Stimulated activated memory B cell treated with anti-CD40 and anti-IgM and Interleukin-4, amounts not matched to agents 10 μg/mL and 1 μg/mL and 100 μg/mL, for 72 hours (primary cell): ENCODE results near the gene MDFIC.

Experiments
- ATAC-seq: fragments of 150-1000 bp; cut with Tn5 transposase; 2 replicates; pipeline ENCODE4 v1.10.0; 2021
- H3K27ac Mint-ChIP-seq: one replicate; pipeline ENCODE4 v1.8.0; 2022; ENCODE audit warnings: mild to moderate bottlenecking, mixed read lengths
- H3K27me3 Mint-ChIP-seq: one replicate; pipeline ENCODE4 v1.8.0; 2022; ENCODE audit warnings: mixed read lengths
- H3K36me3 Mint-ChIP-seq: one replicate; pipeline ENCODE4 v1.8.0; 2022; ENCODE audit warnings: mixed read lengths
- H3K4me1 Mint-ChIP-seq: one replicate; pipeline ENCODE4 v1.8.0; 2022; ENCODE audit warnings: mixed read lengths
- H3K4me3 Mint-ChIP-seq: one replicate; pipeline ENCODE4 v1.8.0; 2022; ENCODE audit warnings: mild to moderate bottlenecking, moderate library complexity, mixed read lengths
- H3K9me3 Mint-ChIP-seq: one replicate; pipeline ENCODE4 v1.8.0; 2022; ENCODE audit warnings: mixed read lengths

The MDFIC gene

GRCh38 chr7:115047958-115048720 lies 126.2 kb downstream of the MDFIC start:
- H3K27me3 Mint-ChIP-seq, result peaks cover 19% of the 10 kb centered on the region
- no peak overlapping the region for H3K27ac Mint-ChIP-seq
- no peak overlapping the region for H3K4me3 Mint-ChIP-seq
- peaks cover 5% of the 10 kb centered on the region for H3K36me3 Mint-ChIP-seq
- no peaks in the 10 kb centered on the region for H3K9me3 Mint-ChIP-seq
- no peak for ATAC-seq
- H3K4me1 Mint-ChIP-seq, result no peaks in the 10 kb centered on the region

GRCh38 chr7:115052706-115053105 lies 130.8 kb downstream of the MDFIC start:
- peaks cover 9% of the 10 kb centered on the region for H3K27me3 Mint-ChIP-seq
- peaks cover 5% of the 10 kb centered on the region for H3K36me3 Mint-ChIP-seq
- no peaks in the 10 kb centered on the region for H3K4me1 Mint-ChIP-seq
- no peak overlapping the region for H3K4me3 Mint-ChIP-seq
- no peak for ATAC-seq
- H3K27ac Mint-ChIP-seq, result no peak overlapping the region
- no peaks in the 10 kb centered on the region for H3K9me3 Mint-ChIP-seq

GRCh38 chr7:115054478-115055065 lies 132.7 kb downstream of the MDFIC start:
- H3K27ac Mint-ChIP-seq, result no peak overlapping the region
- no peaks in the 10 kb centered on the region for H3K4me1 Mint-ChIP-seq
- H3K9me3 Mint-ChIP-seq, result no peaks in the 10 kb centered on the region
- ATAC-seq, result no peak
- H3K36me3 Mint-ChIP-seq, result peaks cover 5% of the 10 kb centered on the region
- H3K27me3 Mint-ChIP-seq, result peaks cover 9% of the 10 kb centered on the region
- no peak overlapping the region for H3K4me3 Mint-ChIP-seq

GRCh38 chr7:115056019-115056418 lies 134.1 kb downstream of the MDFIC start:
- Mint-ChIP-seq H3K9me3 (no peaks in the 10 kb centered on the region), H3K27me3 (peaks cover 8% of the 10 kb centered on the region), H3K36me3 (peaks cover 5% of the 10 kb centered on the region), H3K4me3 (no peak overlapping the region), H3K27ac (no peak overlapping the region), H3K4me1 (no peaks in the 10 kb centered on the region)
- ATAC-seq, result no peak

GRCh38 chr7:115058726-115059125 lies 136.8 kb downstream of the MDFIC start:
- no peak overlapping the region for H3K4me3 Mint-ChIP-seq
- no peaks in the 10 kb centered on the region for H3K4me1 Mint-ChIP-seq
- no peaks in the 10 kb centered on the region for H3K36me3 Mint-ChIP-seq
- H3K9me3 Mint-ChIP-seq, result no peaks in the 10 kb centered on the region
- H3K27me3 Mint-ChIP-seq, result no peaks in the 10 kb centered on the region
- no peak for ATAC-seq
- H3K27ac Mint-ChIP-seq, result no peak overlapping the region

GRCh38 chr7:115059321-115059720 lies 137.4 kb downstream of the MDFIC start:
- Mint-ChIP-seq H3K27me3 (no peaks in the 10 kb centered on the region), H3K9me3 (no peaks in the 10 kb centered on the region), H3K4me1 (no peaks in the 10 kb centered on the region), H3K4me3 (no peak overlapping the region), H3K36me3 (no peaks in the 10 kb centered on the region), H3K27ac (no peak overlapping the region)
- no peak for ATAC-seq

- Mint-ChIP-seq H3K4me1 (peaks cover 5% of the 10 kb centered on the region), H3K4me3 (no peak overlapping the region)
Observed at GRCh38 chr7:115060095-115060870, 138.4 kb downstream of the MDFIC start.

GRCh38 chr7:115066050-115066449 lies 144.2 kb downstream of the MDFIC start:
- peak; percentile 75 for ATAC-seq
- Mint-ChIP-seq H3K9me3 (no peaks in the 10 kb centered on the region), H3K27ac (peak overlapping the region; percentile 13), H3K4me3 (no peak overlapping the region), H3K27me3 (no peaks in the 10 kb centered on the region), H3K4me1 (peaks cover 15% of the 10 kb centered on the region), H3K36me3 (no peaks in the 10 kb centered on the region)

More at GRCh38 chr7:115060095-115060870, 138.4 kb downstream of the MDFIC start:
- H3K36me3 Mint-ChIP-seq, result no peaks in the 10 kb centered on the region
- ATAC-seq, result no peak
- H3K9me3 Mint-ChIP-seq, result no peaks in the 10 kb centered on the region
- no peaks in the 10 kb centered on the region for H3K27me3 Mint-ChIP-seq
- H3K27ac Mint-ChIP-seq, result no peak overlapping the region

GRCh38 chr7:115066634-115067033 lies 144.7 kb downstream of the MDFIC start:
- Mint-ChIP-seq H3K4me3 (no peak overlapping the region), H3K4me1 (peaks cover 15% of the 10 kb centered on the region), H3K27me3 (no peaks in the 10 kb centered on the region), H3K27ac (no peak overlapping the region), H3K36me3 (no peaks in the 10 kb centered on the region), H3K9me3 (no peaks in the 10 kb centered on the region)
- ATAC-seq, result no peak

- Mint-ChIP-seq H3K4me3 (no peak overlapping the region), H3K27ac (no peak overlapping the region), H3K36me3 (no peaks in the 10 kb centered on the region), H3K9me3 (no peaks in the 10 kb centered on the region), H3K27me3 (no peaks in the 10 kb centered on the region), H3K4me1 (peaks cover 17% of the 10 kb centered on the region)
- ATAC-seq, result no peak
Observed at GRCh38 chr7:115068220-115068619, 146.3 kb downstream of the MDFIC start.
